A549 (cell line): ENCODE data around the gene PLEKHH2. TPM values are rescaled to one million over a fixed set of nuclear protein-coding genes. Genes with fewer than 3 reads are reported as not detected.
"Not testable (repeated sequence)": the region's sequence is repeated elsewhere in the genome, so short reads cannot be mapped to it uniquely, and the experiment has no call there.

Experiments used
- ATAC-seq, 2 experiments: fragments of 200-7000 bp in 1 of 2; fragments of >200 bp in 1 of 2; cut with Nextera tagmentation in 1 of 2; cut with Tn5 transposase in 1 of 2; 3 replicates each; pipeline versions ENCODE4 v1.8.0 to v1.9.1; 2018 to 2020; ENCODE audit warnings: mild to moderate bottlenecking in 1 of 2, moderate library complexity in 1 of 2
- CTCF ChIA-PET: fragments of 300-600 bp; sonication (Branson Sonifier 250); formaldehyde crosslinking; extraction: SDS; loops from one replicate; lab custom pipeline; 2021; ENCODE audit warnings: antibody characterized with exemption, inconsistent platforms; lab: Yijun Ruan, JAX
- POLR2A ChIA-PET: fragments of 350-600 bp; formaldehyde crosslinking; extraction: SDS; loops from one replicate; lab custom pipeline; 2021; ENCODE audit warnings: antibody characterized with exemption, inconsistent platforms; lab: Yijun Ruan, JAX
- DNase-seq, 2 experiments: peaks; one replicate each; pipeline versions ENCODE4 v3.0.0 to v3.0.0-alpha.2; 2011 to 2016; ENCODE audit warnings: low read depth in 1 of 2, low spot score in 1 of 2
- FAIRE-seq: peaks from 2 replicates; lab custom pipeline; 2011; peaks lifted over from hg19 to GRCh38; lab: Jason Lieb, UNC
- H3K27ac ChIP-seq, 2 experiments: fragments of >200 bp; sonication (Bioruptor Twin); formaldehyde crosslinking; 3 replicates each; pipeline ENCODE4 v1.5.1; 2016 to 2017
- H3K4me1 ChIP-seq: fragments of >200 bp; sonication (Bioruptor Twin); formaldehyde crosslinking; 3 replicates; pipeline ENCODE4 v1.6.1; 2016
- H3K4me2 ChIP-seq: fragments of >200 bp; sonication (Bioruptor Twin); formaldehyde crosslinking; 3 replicates; pipeline ENCODE4 v1.6.1; 2016
- H3K4me3 ChIP-seq: fragments of >200 bp; sonication (Bioruptor Twin); formaldehyde crosslinking; 3 replicates; pipeline ENCODE4 v1.5.1; 2016
- H3K9me3 ChIP-seq: fragments of >200 bp; sonication (Bioruptor Twin); formaldehyde crosslinking; 3 replicates; pipeline ENCODE4 v1.6.1; 2016
- CBX2 ChIP-seq: fragments of 200-600 bp; sonication (generic); IDR thresholded peaks from 2 replicates; pipeline ENCODE4 v1.6.1; 2016; ENCODE audit warnings: low read depth, mild to moderate bottlenecking, borderline replicate concordance
- CTCF ChIP-seq: fragments of >200 bp; sonication (Bioruptor Twin); formaldehyde crosslinking; IDR thresholded peaks from 3 replicates; pipeline ENCODE4 v1.5.1; 2016
- EP300 ChIP-seq, 2 experiments: fragments of >200 bp; sonication (Bioruptor Twin); formaldehyde crosslinking; IDR thresholded peaks; 2 replicates in 1 of 2; 3 replicates in 1 of 2; pipeline ENCODE4 v1.6.1; 2016 to 2017
- HMGXB4 ChIP-seq: fragments of 250-450 bp; sonication (Bioruptor Pico); IDR thresholded peaks from 2 replicates; pipeline ENCODE4 v1.5.0; 2021; ENCODE audit warnings: mild to moderate bottlenecking, moderate library complexity, borderline replicate concordance
- HOXB13 ChIP-seq: fragments of 250-450 bp; sonication (Bioruptor Pico); IDR thresholded peaks from 2 replicates; pipeline ENCODE4 v1.5.0; 2020; ENCODE audit warnings: low read depth, mild to moderate bottlenecking, moderate library complexity
- JUNB ChIP-seq: fragments of >200 bp; sonication (Bioruptor Twin); formaldehyde crosslinking; IDR thresholded peaks from 2 replicates; pipeline ENCODE4 v1.6.1; 2016
- KDM5A ChIP-seq: fragments of 200-600 bp; sonication (generic); IDR thresholded peaks from 2 replicates; pipeline ENCODE4 v1.6.1; 2016; ENCODE audit warnings: antibody characterized with exemption, mild to moderate bottlenecking
- MYC ChIP-seq: IDR thresholded peaks from 2 replicates; pipeline ENCODE4 v1.6.1; 2012; ENCODE audit warnings: mild to moderate bottlenecking, inconsistent platforms, low read length, improper control_type of control experiment, borderline replicate concordance
- POLR2A ChIP-seq: IDR thresholded peaks from 2 replicates; pipeline ENCODE4 v1.6.1; 2012; ENCODE audit warnings: mild to moderate bottlenecking, low read length
- POLR2AphosphoS2 ChIP-seq: conservative IDR thresholded peaks from 2 replicates; pipeline ENCODE4 v1.6.1; 2012; ENCODE audit warnings: low read length, improper control_type of control experiment, inconsistent platforms
- RCOR1 ChIP-seq: fragments of 150-350 bp; IDR thresholded peaks from 2 replicates; pipeline ENCODE4 v1.6.1; 2014; ENCODE audit warnings: antibody characterized with exemption, low read length, low read depth
- RNF2 ChIP-seq: fragments of 200-600 bp; sonication (generic); IDR thresholded peaks from 2 replicates; pipeline ENCODE4 v1.6.1; 2016; ENCODE audit warnings: low read depth, mild to moderate bottlenecking, antibody characterized with exemption, moderate library complexity, borderline replicate concordance
- SREBF2 ChIP-seq: fragments of 450-650 bp; IDR thresholded peaks from 2 replicates; pipeline ENCODE4 v1.6.1; 2014; ENCODE audit warnings: mild to moderate bottlenecking, moderate library complexity
- TFCP2L1 ChIP-seq: fragments of 250-450 bp; sonication (Bioruptor Pico); IDR thresholded peaks from 2 replicates; pipeline ENCODE4 v1.5.0; 2021; ENCODE audit warnings: mild to moderate bottlenecking
- TP53 ChIP-seq: fragments of 250-450 bp; sonication (Bioruptor Pico); IDR thresholded peaks from 2 replicates; pipeline ENCODE4 v1.5.0; 2021; ENCODE audit warnings: mild to moderate bottlenecking, moderate library complexity
- ZC3H11A ChIP-seq: fragments of 450-650 bp; IDR thresholded peaks from 2 replicates; pipeline ENCODE4 v1.6.1; 2014; ENCODE audit warnings: antibody characterized with exemption, mild to moderate bottlenecking
- ZFP36 ChIP-seq: fragments of 450-650 bp; IDR thresholded peaks from 2 replicates; pipeline ENCODE4 v1.6.1; 2014; ENCODE audit warnings: borderline replicate concordance; ENCODE audit not compliant: partially characterized antibody
- ZNF302 ChIP-seq: fragments of 250-450 bp; sonication (Bioruptor Pico); IDR thresholded peaks from 2 replicates; pipeline ENCODE4 v1.9.0; 2021; ENCODE audit warnings: inconsistent platforms, mild to moderate bottlenecking, moderate library complexity
- WGBS: methylation state at CpG from one replicate; pipeline ENCODE4 v1.1.6; 2017; ENCODE audit errors: missing lambda C conversion rate; 5-methylcytosine and 5-hydroxymethylcytosine counted together
- polyA plus RNA-seq, 4 experiments: library from polyadenylated mRNA; depleted of rRNA in 3 of 4; stranded (reverse); fragments of >200 nt; fragmentation: RNase III in 1 of 4; extraction: RNeasy Plus Mini Kit Qiagen cat#74134 plus additional on column Dnase treatment in 1 of 4; gene quantifications; 2 replicates in 3 of 4; 3 replicates in 1 of 4; pipeline ENCODE4 v1.2.3, GENCODE V29; 2011 to 2017
- TF ChIP-seq, protein P1 (sequence below): IDR thresholded peaks from 2 replicates; pipeline ENCODE4 v1.6.1; 2012
- TF ChIP-seq, protein P2 (sequence below): fragments of 200-600 bp; sonication (generic); IDR thresholded peaks from 2 replicates; pipeline ENCODE4 v1.6.1; 2016; ENCODE audit warnings: antibody characterized with exemption, mild to moderate bottlenecking, moderate library complexity

PLEKHH2 gene
- polyA plus RNA-seq, 2 of the 4 experiments (the other 2 are of a cell fraction) = 0.92 to 14.9 TPM

GRCh38 chr2:43634604-43635306 lies 2.3 kb upstream of the PLEKHH2 start (continued):
- TF ChIP-seq, protein P1, sequence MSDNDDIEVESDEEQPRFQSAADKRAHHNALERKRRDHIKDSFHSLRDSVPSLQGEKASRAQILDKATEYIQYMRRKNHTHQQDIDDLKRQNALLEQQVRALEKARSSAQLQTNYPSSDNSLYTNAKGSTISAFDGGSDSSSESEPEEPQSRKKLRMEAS = peak; percentile 50
- TF ChIP-seq, all 56 proteins: peak for 18

GRCh38 chr2:43636153-43636552 lies 907 bp upstream of the PLEKHH2 start:
- POLR2A ChIA-PET = interaction anchor here (0.7 to 1.6 kb wide), 2 partner anchors 33 to 40 kb away, joined by 4 to 8 read pairs; partner anchors contain the start of gene THADA
- ATAC-seq, FAIRE-seq, H3K9me3 ChIP-seq, DNase-seq, H3K4me3 ChIP-seq, H3K4me2 ChIP-seq: not testable (repeated sequence)
- Histone ChIP-seq H3K27ac (peak overlapping the region in 1 of 2 experiments; percentile 70; a peak in 4 of 6 replicates), H3K4me1 (peaks cover 34% of the 10 kb centered on the region)
- CTCF ChIA-PET = interaction anchor here (0.7 to 1.7 kb wide), 4 partner anchors 23 to 49 kb away, joined by 4 to 8 read pairs (median 6); no protein-coding TSS in a partner anchor
- WGBS = 98% methylated on average over 12 of the region's 12 CpGs

DNA sequence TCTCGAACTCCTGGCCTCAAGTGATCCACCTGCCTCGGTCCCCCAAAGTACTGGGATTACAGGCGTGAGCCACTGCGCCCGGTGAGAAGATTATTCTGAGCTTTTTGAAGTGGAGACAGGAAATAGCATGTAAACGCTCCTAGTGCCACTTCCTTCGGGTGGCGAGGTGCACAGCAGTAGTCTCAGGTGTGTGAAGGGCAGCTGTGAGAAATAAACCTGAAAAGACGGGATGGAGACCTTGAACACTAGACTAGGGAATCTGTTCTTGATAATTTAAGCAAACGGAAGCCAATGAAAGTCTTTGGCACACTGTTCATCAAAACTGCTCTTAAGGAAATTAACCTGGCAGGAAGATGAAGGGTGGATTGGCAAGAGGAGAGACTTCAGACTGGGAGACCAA lies 439 bp upstream of the PLEKHH2 start:
- Histone ChIP-seq H3K9me3 (peaks cover 2% of the 10 kb centered on the region; the same call in 1 of the 3 replicates), H3K4me2 (peak overlapping the region; percentile 77), H3K4me3 (peak overlapping the region; percentile 80), H3K4me1 (peaks cover 34% of the 10 kb centered on the region), H3K27ac (peak overlapping the region; percentile 53 to 83)
- ATAC-seq = no peak; a peak in 1 of 6 replicates
- DNase-seq = no peak
- FAIRE-seq = no peak
- TF ChIP-seq POLR2AphosphoS2 (no peak), POLR2A (no peak), HOXB13 (no peak), TP53 (no peak), KDM5A (no peak)
- CTCF ChIA-PET = interaction anchor here (1.0 to 1.2 kb wide), 2 partner anchors 23 to 32 kb away, joined by 3 to 8 read pairs; no protein-coding TSS in a partner anchor
- WGBS = 50% methylated on average over 10 of the region's 10 CpGs
- POLR2A ChIA-PET = interaction anchor here (0.8 to 1.6 kb wide), 3 partner anchors 39 to 137 kb away, joined by 3 to 8 read pairs (median 8); partner anchors contain the start of genes C1GALT1C1L, DYNC2LI1 and THADA

DNA sequence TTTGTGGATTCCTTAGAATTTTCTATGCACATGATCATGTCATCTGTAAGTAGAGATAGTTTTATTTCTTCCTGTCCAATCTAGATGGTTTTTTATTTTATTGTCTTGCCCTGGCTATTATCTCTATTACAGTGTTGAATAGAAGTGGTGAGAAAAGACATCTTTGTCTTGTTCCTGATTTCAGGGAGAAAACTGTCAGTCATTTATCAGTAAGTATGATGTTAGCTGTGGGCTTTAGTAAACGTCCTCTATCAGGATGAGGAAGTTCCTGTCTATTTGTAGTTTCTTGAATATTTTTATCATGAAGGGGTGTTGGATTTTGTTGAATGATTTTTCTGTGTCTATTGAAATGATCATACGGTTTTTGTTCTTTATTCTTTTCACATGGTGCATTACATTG lies 5.3 kb downstream of the PLEKHH2 start:
- FAIRE-seq = no peak
- TF ChIP-seq, protein P2, sequence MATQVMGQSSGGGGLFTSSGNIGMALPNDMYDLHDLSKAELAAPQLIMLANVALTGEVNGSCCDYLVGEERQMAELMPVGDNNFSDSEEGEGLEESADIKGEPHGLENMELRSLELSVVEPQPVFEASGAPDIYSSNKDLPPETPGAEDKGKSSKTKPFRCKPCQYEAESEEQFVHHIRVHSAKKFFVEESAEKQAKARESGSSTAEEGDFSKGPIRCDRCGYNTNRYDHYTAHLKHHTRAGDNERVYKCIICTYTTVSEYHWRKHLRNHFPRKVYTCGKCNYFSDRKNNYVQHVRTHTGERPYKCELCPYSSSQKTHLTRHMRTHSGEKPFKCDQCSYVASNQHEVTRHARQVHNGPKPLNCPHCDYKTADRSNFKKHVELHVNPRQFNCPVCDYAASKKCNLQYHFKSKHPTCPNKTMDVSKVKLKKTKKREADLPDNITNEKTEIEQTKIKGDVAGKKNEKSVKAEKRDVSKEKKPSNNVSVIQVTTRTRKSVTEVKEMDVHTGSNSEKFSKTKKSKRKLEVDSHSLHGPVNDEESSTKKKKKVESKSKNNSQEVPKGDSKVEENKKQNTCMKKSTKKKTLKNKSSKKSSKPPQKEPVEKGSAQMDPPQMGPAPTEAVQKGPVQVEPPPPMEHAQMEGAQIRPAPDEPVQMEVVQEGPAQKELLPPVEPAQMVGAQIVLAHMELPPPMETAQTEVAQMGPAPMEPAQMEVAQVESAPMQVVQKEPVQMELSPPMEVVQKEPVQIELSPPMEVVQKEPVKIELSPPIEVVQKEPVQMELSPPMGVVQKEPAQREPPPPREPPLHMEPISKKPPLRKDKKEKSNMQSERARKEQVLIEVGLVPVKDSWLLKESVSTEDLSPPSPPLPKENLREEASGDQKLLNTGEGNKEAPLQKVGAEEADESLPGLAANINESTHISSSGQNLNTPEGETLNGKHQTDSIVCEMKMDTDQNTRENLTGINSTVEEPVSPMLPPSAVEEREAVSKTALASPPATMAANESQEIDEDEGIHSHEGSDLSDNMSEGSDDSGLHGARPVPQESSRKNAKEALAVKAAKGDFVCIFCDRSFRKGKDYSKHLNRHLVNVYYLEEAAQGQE = no peak
- TF ChIP-seq SREBF2 = no peak
- TF ChIP-seq RNF2 = no peak
- no peak for TF ChIP-seq POLR2A
- no peak for TF ChIP-seq CBX2
- no peak for TF ChIP-seq RCOR1
- TF ChIP-seq CTCF = no peak
- no peak for TF ChIP-seq ZFP36
- TF ChIP-seq ZC3H11A = no peak
- no peak for TF ChIP-seq MYC
- TF ChIP-seq, protein P1 = no peak
- TF ChIP-seq JUNB = no peak
- no peak for TF ChIP-seq EP300 (IDR thresholded peaks at IDR 0.05)
- no peak for TF ChIP-seq TFCP2L1
- no peak for TF ChIP-seq POLR2AphosphoS2
- TF ChIP-seq TP53 = no peak
- TF ChIP-seq ZNF302 = no peak
- TF ChIP-seq HMGXB4 (CRISPR knock-in tag) = no peak
- ChIA-PET CTCF (interaction anchor here (1.0 to 4.1 kb wide), 2 partner anchors 10 to 30 kb away, joined by 4 to 18 read pairs; no protein-coding TSS in a partner anchor), POLR2A (interaction anchor here (1.3 kb wide), 1 partner anchor 46 kb away, joined by 3 read pairs; the partner anchor contains the start of gene THADA)
- no peak overlapping the region for H3K4me3 ChIP-seq
- peaks cover 2% of the 10 kb centered on the region; the same call in 1 of the 3 replicates for H3K9me3 ChIP-seq
- 57% methylated on average over 2 of the region's 2 CpGs for WGBS
- no peak for ATAC-seq
- no peaks in the 10 kb centered on the region for H3K4me1 ChIP-seq
- no peak overlapping the region for H3K27ac ChIP-seq
- no peak overlapping the region for H3K4me2 ChIP-seq
- DNase-seq = no peak
